GM23248 (cell line): Measurements from ENCODE around the gene GNB1. TPM values are rescaled to one million over a fixed set of nuclear protein-coding genes. Genes with fewer than 3 reads are reported as not detected.
"Not testable (repeated sequence)": the region's sequence is repeated elsewhere in the genome, so short reads cannot be mapped to it uniquely, and the experiment has no call there.

Experiments
- DNase-seq: peaks from one replicate; pipeline ENCODE4 v3.0.0-alpha.2; 2015
- H2AFZ ChIP-seq: fragments of 200-600 bp; sonication (generic); 2 replicates; pipeline ENCODE4 v1.6.1; 2016; ENCODE audit warnings: antibody characterized with exemption
- H3F3A ChIP-seq: fragments of 200-600 bp; sonication (generic); 2 replicates; pipeline ENCODE4 v1.6.1; 2016; ENCODE audit warnings: mild to moderate bottlenecking, antibody characterized with exemption, mixed run types; ENCODE audit not compliant: insufficient read depth
- H3K27ac ChIP-seq: fragments of 200-600 bp; sonication (generic); 2 replicates; pipeline ENCODE4 v1.5.1; 2016; ENCODE audit warnings: mild to moderate bottlenecking
- H3K27me3 ChIP-seq: fragments of 200-600 bp; sonication (generic); replicated peaks from 2 replicates; pipeline ENCODE4 v1.6.1; 2016; ENCODE audit warnings: mild to moderate bottlenecking; ENCODE audit not compliant: insufficient read depth
- H3K36me3 ChIP-seq: fragments of 200-600 bp; sonication (generic); 2 replicates; pipeline ENCODE4 v1.6.1; 2016; ENCODE audit warnings: low read depth, mild to moderate bottlenecking
- H3K4me1 ChIP-seq: fragments of 200-600 bp; sonication (generic); 2 replicates; pipeline ENCODE4 v1.6.1; 2016; ENCODE audit warnings: mild to moderate bottlenecking; ENCODE audit not compliant: insufficient read depth
- H3K4me2 ChIP-seq: fragments of 200-600 bp; sonication (generic); one replicate; pipeline ENCODE4 v1.6.1; 2016; ENCODE audit warnings: mild to moderate bottlenecking; ENCODE audit not compliant: unreplicated experiment
- H3K4me3 ChIP-seq: fragments of 200-600 bp; sonication (generic); 2 replicates; pipeline ENCODE4 v1.5.1; 2016; ENCODE audit warnings: mild to moderate bottlenecking
- H3K79me2 ChIP-seq: fragments of 200-600 bp; sonication (generic); 2 replicates; pipeline ENCODE4 v1.6.1; 2016; ENCODE audit warnings: mild to moderate bottlenecking; ENCODE audit not compliant: insufficient read depth
- H3K9ac ChIP-seq: fragments of 200-600 bp; sonication (generic); 2 replicates; pipeline ENCODE4 v1.6.1; 2016; ENCODE audit warnings: mild to moderate bottlenecking
- H3K9me2 ChIP-seq: fragments of 200-600 bp; sonication (generic); 2 replicates; pipeline ENCODE4 v1.6.1; 2016; ENCODE audit warnings: mixed run types, mild to moderate bottlenecking, moderate library complexity; ENCODE audit not compliant: insufficient read depth
- H3K9me3 ChIP-seq: fragments of 200-600 bp; sonication (generic); one replicate; pipeline ENCODE4 v1.6.1; 2017; ENCODE audit warnings: low read depth
- H4K20me1 ChIP-seq: fragments of 200-600 bp; sonication (generic); 2 replicates; pipeline ENCODE4 v1.6.0; 2016; ENCODE audit not compliant: insufficient read depth
- EZH2 ChIP-seq: fragments of 200-600 bp; sonication (generic); IDR thresholded peaks from 2 replicates; pipeline ENCODE4 v1.6.1; 2018; ENCODE audit warnings: antibody characterized with exemption, mild to moderate bottlenecking; ENCODE audit not compliant: insufficient read depth, poor library complexity, severe bottlenecking
- EZH2phosphoT487 ChIP-seq: fragments of 200-600 bp; sonication (generic); IDR thresholded peaks from 2 replicates; pipeline ENCODE4 v1.6.1; 2018; ENCODE audit warnings: antibody characterized with exemption, moderate library complexity, mild to moderate bottlenecking, low read depth; ENCODE audit not compliant: insufficient read depth
- WGBS, 2 experiments: methylation state at CpG; one replicate each; pipeline ENCODE4 v1.1.6; 2015 to 2017; ENCODE audit warnings: low lambda C conversion rate in 2 of 2, low coverage in 1 of 2; ENCODE audit errors: missing lambda C conversion rate in 2 of 2; 5-methylcytosine and 5-hydroxymethylcytosine counted together
- in situ Hi-C: fragments of 300-500 bp; cut with MboI; formaldehyde crosslinking; loops from 2 replicates; pipeline ENCODE4 v1.15.0; 2020
- polyA plus RNA-seq: library from polyadenylated mRNA; unstranded; fragments of >200 nt; fragmentation: Nextera tagmentation; extraction: Ambion mirVana; gene quantifications from 2 replicates; pipeline ENCODE4 v1.2.1, GENCODE V29; 2016
- total RNA-seq: library from RNA; depleted of rRNA; stranded (reverse); fragments of >200 nt; shearing (Covaris generic); gene quantifications from 2 replicates; pipeline ENCODE4 v1.2.3, GENCODE V29; 2014

The GNB1 gene
- total and polyA plus RNA-seq, 2 experiments from 2014 or later: 92.0 to 97.7 TPM

DNA sequence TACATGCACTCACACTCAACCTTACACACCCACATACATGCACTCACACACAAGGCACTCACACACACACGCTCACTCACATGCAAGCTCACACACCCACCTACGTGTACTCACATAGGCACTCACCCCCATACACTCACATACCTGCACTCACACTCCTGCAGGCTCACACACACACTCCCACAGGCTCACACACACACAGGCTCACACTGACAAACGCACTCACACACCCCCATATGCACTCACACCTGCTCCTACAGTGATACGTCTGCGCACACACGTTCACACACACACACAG is 47.3 kb upstream of the GNB1 start:
- Histone ChIP-seq H2AFZ (no peak overlapping the region), H3K4me3 (no peak overlapping the region), H3K9me3 (no peaks in the 10 kb centered on the region), H3K27me3 (no peaks in the 10 kb centered on the region), H4K20me1 (no peaks in the 10 kb centered on the region), H3K9me2 (no peaks in the 10 kb centered on the region), H3K36me3 (no peaks in the 10 kb centered on the region), H3K4me2 (no peak overlapping the region), H3K27ac (no peak overlapping the region), H3K79me2 (no peaks in the 10 kb centered on the region), H3K4me1 (no peaks in the 10 kb centered on the region), H3F3A (no peaks in the 10 kb centered on the region), H3K9ac (no peak overlapping the region)
- in situ Hi-C loops: no loop called here
- 60 to 66% methylated on average over 6 of the region's 6 CpGs for WGBS, 2 experiments
- DNase-seq: no peak
- no peak for TF ChIP-seq EZH2phosphoT487
- TF ChIP-seq EZH2: no peak

DNA sequence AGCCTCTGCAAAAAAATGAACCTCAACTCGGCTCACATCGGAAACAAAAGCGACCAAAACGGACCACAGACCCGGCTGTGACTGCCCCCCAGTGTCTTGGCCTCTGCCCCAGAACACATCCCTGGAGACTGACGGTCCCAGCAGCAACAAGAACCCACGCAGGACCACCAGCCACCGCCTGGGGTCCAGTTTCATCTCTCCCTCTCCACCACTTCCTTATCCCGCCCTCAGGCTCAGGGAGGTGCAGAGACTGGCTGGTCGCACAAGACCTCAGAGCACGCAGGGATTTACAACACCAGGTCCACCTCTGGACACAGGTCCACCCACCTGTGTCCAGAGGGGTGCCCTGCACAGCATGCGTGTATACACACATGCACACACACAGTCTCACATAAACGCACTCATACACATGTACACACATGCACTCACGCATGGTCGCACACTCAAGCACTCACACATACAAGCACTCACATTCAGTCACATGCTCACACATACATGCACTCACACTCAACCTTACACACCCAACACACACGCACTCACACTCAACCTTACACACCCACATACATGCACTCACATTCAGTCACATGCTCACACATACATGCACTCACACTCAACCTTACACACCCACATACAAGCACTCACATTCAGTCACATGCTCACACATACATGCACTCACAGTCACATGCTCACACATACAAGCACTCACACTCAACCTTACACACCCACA is 46.8 kb upstream of the GNB1 start:
- Histone ChIP-seq H4K20me1 (no peaks in the 10 kb centered on the region), H3K27ac (no peak overlapping the region), H3K9me3 (no peaks in the 10 kb centered on the region), H2AFZ (no peak overlapping the region), H3K36me3 (no peaks in the 10 kb centered on the region), H3F3A (no peaks in the 10 kb centered on the region), H3K27me3 (no peaks in the 10 kb centered on the region), H3K4me1 (no peaks in the 10 kb centered on the region), H3K9ac (no peak overlapping the region), H3K9me2 (no peaks in the 10 kb centered on the region), H3K4me3 (no peak overlapping the region), H3K79me2 (no peaks in the 10 kb centered on the region), H3K4me2 (no peak overlapping the region)
- DNase-seq: no peak
- in situ Hi-C loops: no loop called here
- TF ChIP-seq EZH2 (no peak), EZH2phosphoT487 (no peak)
- 40 to 50% methylated on average over 14 to 16 of the region's 16 CpGs for WGBS, 2 experiments

DNA sequence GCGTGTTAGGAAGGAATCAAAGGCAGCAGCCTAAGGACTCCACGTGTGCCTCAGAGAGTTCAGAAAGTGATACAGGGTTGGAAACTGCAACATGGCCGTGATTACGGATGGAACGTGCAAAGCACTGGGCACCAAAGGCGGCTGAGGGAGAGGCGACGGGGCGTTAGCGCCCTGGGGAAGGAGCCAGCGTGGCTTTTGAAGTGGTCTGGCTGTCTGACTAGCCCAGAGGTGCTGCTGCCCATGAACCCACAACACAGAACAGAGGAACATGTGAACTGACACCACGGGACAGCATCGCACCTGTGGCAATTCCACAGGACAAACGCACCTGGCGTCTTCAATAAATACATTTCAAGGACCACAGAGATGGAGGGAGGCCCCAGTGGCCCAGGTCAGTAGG is 46.2 kb upstream of the GNB1 start:
- in situ Hi-C loops: no loop called here

DNA sequence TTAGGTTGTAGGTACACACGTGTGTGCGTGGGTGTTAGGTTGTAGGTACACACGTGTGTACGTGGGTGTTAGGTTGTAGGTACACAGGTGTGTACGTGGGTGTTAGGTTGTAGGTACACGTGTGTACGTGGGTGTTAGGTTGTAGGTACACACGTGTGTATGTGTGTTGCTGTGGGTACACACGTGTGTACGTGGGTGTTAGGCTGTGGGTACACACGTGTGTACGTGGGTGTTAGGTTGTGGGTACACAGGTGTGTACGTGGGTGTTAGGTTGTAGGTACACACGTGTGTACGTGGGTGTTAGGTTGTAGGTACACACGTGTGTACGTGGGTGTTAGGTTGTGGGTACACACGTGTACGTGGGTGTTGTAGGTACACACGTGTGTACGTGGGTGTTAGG is 44.0 kb upstream of the GNB1 start:
- H4K20me1 ChIP-seq, H3K27ac ChIP-seq, H3K79me2 ChIP-seq, in situ Hi-C loops, H3K4me1 ChIP-seq, H3K36me3 ChIP-seq, DNase-seq, H3K9ac ChIP-seq, H3K9me2 ChIP-seq, H3K4me2 ChIP-seq, H3F3A ChIP-seq, H3K9me3 ChIP-seq, H2AFZ ChIP-seq, H3K4me3 ChIP-seq, H3K27me3 ChIP-seq: not testable (repeated sequence)
- 46 to 63% methylated on average over 2 to 4 of the region's 21 CpGs for WGBS, 2 experiments

More for the DNA sequence above, 46.2 kb upstream of the GNB1 start:
- H3K9me2 ChIP-seq: no peaks in the 10 kb centered on the region
- no peak overlapping the region for H3K9ac ChIP-seq
- WGBS, 2 experiments: 55 to 60% methylated on average over 15 of the region's 15 CpGs
- no peak overlapping the region for H3K4me3 ChIP-seq
- H3K4me1 ChIP-seq: no peaks in the 10 kb centered on the region
- H2AFZ ChIP-seq: no peak overlapping the region
- no peak overlapping the region for H3K27ac ChIP-seq
- H3K36me3 ChIP-seq: no peaks in the 10 kb centered on the region
- no peaks in the 10 kb centered on the region for H4K20me1 ChIP-seq
- no peak for DNase-seq
- TF ChIP-seq EZH2 (no peak), EZH2phosphoT487 (no peak)
- H3K9me3 ChIP-seq: no peaks in the 10 kb centered on the region
- no peak overlapping the region for H3K4me2 ChIP-seq
- no peaks in the 10 kb centered on the region for H3K79me2 ChIP-seq
- no peaks in the 10 kb centered on the region for H3F3A ChIP-seq
- no peaks in the 10 kb centered on the region for H3K27me3 ChIP-seq
